HG03045 (cell line): ENCODE measurements around the gene ARHGAP22.
"Not testable (repeated sequence)": the region's sequence is repeated elsewhere in the genome, so short reads cannot be mapped to it uniquely, and the experiment has no call there.

Experiments used
- ATAC-seq: cut with Tn5 transposase; IDR thresholded peaks from one replicate; pipeline ENCODE4 v1.9.1; 2021; ENCODE audit warnings: mild to moderate bottlenecking, moderate library complexity; ENCODE audit not compliant: unreplicated experiment

ARHGAP22 gene

DNA sequence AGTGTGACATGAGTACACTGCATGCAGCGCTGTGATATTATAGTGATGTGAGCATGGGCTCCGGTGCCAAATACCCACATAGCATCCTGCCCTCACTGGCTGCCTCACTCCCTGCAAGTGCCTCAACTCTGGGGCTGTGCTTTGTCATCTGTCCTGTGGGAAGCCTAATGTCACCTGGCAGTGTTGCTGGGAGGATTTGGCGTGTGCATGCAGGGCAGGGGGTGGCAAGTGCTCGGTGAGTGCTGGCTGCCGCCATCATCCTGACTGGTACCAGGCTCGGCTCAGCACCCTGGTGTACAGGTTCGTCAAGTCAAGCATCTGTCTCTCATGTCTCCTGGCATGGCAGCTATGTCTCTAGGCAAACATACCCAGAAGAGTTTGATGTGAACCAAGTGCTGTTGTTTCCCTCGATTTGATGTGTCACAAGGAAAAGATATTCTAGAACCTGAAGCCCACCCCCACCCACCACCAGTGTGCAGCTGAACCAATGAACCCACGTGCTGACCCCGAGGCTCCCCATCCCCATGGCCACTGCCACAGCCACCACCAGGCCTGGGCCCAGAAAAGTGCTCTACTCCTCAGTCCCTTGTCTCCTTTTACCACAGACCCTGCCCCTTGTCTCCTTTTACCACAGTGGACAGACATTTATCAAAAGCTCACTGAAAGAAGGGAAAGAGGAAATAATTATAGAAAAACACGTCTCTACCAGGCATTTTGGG, 162.6 kb downstream of the ARHGAP22 start:
- ATAC-seq = no peak

GRCh38 chr10:48440771-48441170, 164.1 kb downstream of the ARHGAP22 start:
- ATAC-seq = no peak

GRCh38 chr10:48439581-48440041, 165.3 kb downstream of the ARHGAP22 start:
- ATAC-seq = no peak

DNA sequence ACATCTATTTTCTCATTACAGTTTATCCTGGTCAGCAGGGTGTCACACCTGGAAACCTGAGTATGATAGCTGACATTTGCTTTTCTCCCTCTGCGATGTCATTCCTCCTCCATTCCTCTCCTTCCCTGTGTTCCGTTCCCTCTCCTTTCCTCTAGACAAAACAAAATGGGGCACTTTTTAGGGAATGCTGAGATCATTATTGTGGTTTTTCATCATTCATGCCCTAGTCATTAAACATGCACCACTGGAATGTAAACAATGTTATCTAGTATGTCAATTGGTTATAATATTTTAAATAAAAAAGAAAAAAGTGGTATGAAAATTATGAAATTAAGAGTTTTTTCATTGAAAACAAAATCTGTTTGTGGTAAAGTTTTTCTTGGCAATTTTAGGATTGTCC, 165.8 kb downstream of the ARHGAP22 start:
- ATAC-seq = no peak

- ATAC-seq = no peak
These were observed 167.3 kb downstream of the ARHGAP22 start for GRCh38 chr10:48437546-48437945.

DNA sequence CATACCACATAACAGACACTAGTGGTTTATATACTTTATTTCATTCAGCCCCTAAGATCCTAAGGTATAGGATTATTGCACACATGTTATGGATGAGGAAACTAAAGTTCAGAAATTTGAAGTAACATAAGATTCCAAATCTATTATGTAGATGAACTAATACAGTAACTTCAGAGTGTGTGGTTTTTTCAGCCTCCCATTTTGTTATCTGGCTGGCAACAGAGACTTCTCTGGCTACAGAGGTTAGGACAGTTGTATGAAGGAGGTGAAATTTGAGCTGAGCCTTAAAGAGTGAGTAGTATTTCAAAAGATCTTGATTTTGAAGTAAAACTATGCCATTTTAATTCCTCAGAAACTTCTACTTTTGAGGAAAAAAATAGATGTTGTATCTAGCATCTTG, 173.0 kb downstream of the ARHGAP22 start:
- no peak for ATAC-seq

DNA sequence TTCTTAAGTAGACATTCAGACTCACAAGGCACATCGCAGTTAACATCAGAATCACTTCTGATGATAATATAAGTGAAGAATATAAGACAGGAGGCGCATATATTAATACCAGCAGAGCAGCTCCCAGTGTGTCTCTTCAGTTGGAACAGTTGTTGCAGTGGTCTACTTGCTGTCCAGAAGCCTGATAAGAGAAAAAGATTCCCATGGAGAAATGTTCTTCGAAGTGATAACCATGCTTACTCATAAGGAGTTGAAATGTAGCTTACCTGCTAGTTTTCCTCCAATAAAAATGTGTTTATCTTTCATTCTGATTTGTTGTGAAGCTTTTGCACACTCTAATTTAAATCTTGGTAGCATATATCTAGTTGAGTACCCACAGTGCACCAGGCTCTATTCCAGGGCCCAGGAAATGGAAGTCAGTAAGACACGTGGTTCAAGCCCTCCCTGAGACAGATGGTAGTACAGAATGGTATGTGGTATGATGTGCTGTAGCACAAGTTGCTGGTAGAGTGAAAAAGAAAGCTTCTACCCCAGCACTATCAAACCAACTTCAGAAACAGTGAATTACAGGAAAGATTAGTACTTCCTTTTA, 174.4 kb downstream of the ARHGAP22 start:
- no peak for ATAC-seq

DNA sequence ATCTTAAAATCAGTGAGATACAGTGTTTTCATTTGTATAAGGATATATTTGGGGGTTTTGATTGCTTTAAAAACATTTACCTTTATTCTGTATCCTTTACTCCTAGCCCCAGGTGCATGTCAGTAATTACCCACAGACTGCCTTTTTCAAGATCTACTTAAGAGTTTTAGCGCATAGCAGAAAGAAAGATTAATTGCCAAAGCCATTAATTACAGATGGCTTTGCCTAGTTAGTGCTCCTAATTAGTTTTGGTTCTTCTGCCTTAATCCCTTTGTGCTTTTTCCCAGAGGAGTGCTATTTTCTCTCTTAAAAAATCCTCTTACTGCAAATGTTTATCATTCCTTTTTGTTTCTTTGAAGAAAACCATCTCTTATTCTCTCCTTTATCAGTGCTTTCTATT, 175.6 kb downstream of the ARHGAP22 start:
- ATAC-seq = no peak

GRCh38 chr10:48428896-48429295, 176.0 kb downstream of the ARHGAP22 start:
- ATAC-seq = no peak

DNA sequence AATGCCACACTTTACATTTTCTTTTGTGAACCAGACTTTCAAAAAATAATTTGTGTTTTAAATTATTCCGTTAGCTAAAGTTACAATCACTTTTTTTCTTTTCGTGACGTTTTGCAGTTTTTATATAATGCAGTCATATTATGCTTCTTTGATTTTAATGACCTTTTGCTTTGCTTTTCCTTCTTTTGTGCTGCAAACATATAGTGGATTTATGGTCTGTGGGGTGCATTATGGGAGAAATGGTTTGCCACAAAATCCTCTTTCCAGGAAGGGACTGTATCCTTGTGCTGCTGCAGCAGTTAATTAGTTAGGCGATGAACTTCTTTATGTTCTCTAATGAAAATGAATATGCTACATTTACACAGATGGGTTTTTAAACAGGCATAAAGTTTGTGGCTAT, 181.0 kb downstream of the ARHGAP22 start:
- no peak for ATAC-seq

- ATAC-seq = not testable (repeated sequence)
These were observed 183.0 kb downstream of the ARHGAP22 start for GRCh38 chr10:48421862-48422261.

- ATAC-seq = no peak
These were observed 185.2 kb downstream of the ARHGAP22 start for GRCh38 chr10:48419714-48420113.

DNA sequence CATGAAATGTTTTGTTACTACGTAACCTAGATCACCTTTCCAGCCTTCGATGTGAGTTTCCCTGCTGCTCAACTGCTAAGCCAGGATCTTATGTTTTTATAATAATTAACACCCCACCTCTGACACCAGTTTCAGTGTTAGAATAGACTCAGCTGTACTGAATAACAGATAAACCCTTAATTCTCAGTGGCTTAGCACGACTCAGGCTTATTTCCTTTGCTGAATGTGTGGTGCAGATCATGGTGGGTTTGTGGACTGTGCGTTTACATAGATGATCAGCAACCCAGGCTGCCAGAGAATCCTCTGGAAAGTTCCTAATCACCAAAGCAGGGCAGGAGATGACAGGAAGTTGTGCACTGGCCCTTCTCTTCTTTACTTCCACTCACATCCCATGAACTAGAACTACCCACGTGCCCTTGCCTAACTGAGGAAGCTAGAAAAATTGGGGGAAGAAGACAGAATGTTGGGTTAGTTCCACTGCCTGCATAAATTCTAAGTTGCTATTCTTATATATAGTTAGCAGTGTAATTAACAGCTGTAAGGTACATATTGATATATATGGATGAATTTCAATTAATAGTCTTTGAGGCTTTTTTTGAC, 186.6 kb downstream of the ARHGAP22 start:
- ATAC-seq = no peak

- no peak for ATAC-seq
These were observed 187.5 kb downstream of the ARHGAP22 start for GRCh38 chr10:48417374-48417773.

GRCh38 chr10:48416584-48417232, 188.2 kb downstream of the ARHGAP22 start:
- no peak for ATAC-seq

- ATAC-seq = no peak
These were observed 190.1 kb downstream of the ARHGAP22 start for GRCh38 chr10:48414778-48415177.

GRCh38 chr10:48414160-48414559, 190.7 kb downstream of the ARHGAP22 start:
- ATAC-seq = no peak

DNA sequence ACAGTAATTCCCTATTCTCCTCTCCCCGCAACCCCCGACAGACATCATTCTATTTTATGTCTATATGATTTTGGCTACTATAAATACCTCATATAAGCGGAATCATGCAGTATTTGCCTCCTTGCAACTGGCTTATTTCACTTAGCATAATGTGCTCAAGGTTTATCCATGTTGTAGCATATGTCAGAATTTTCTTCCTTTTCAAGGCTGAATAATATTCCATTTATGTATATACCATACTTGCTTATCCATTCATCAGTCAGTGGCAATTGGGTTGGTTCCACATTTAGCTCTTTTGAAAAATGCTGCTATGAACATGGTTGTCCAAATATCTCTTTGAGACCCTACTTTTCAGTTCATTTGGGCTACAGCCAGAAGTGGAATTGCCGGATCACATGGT, 191.9 kb downstream of the ARHGAP22 start:
- no peak for ATAC-seq

DNA sequence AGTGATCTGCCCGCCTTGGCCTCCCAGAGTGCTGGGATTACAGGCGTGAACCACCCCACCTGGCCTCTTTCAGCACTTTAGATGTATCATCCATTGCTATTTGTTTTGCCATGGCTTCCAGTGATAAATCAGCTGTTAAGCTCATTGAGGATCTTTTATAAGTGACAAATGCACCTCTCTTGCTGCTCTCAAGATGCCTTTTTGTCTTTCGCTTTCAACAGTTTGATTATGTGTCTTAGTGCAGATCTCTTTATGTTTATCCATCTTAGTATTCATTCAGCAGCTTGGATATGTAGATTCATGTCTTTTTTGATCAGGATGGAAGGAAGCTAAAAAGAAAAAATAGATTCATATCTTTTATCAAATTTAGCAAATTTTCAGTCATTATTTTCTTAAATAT, 192.8 kb downstream of the ARHGAP22 start:
- ATAC-seq = no peak

DNA sequence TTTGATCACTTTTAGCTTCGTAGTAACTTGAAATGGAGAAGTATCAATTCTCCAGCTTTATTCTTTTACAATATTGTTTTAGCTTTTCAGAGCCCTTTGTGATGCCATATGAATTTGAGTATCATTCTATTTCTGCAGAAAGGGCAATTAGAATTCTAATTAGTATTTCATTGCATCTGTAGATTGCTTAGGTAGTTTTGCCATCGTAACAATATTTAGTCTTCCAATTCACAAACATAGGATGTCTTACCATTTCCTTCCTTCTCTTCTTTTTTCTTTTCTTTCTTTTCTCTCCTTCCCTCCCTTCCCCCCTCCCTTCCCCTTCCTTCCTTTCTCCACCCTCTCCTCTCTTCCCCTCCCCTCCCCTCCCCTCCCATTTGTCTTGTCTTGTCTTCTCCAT, 193.4 kb downstream of the ARHGAP22 start:
- no peak for ATAC-seq

- ATAC-seq = no peak
These were observed 194.4 kb downstream of the ARHGAP22 start for GRCh38 chr10:48410503-48410902.

- no peak for ATAC-seq
These were observed 198.2 kb downstream of the ARHGAP22 start for GRCh38 chr10:48406658-48407057.
